Stimulated activated CD8-positive, alpha-beta memory T cell treated with anti-CD3 and anti-CD28 coated beads, Interleukin-7, amount 100 ng/mL, for 1 hour (primary cell): ENCODE measurements around the gene ASPHD1.
A peak's percentile ranks its signal among the peaks of the same experiment; 100 is the strongest.
"Not testable (repeated sequence)": the region's sequence is repeated elsewhere in the genome, so short reads cannot be mapped to it uniquely, and the experiment has no call there.

Experiments used
- DNase-seq, 2 donors: peaks; one replicate each; pipeline ENCODE4 v3.0.0-alpha.2; 2020; ENCODE audit warnings: low read depth in 2 of 2

Gene ASPHD1

DNA sequence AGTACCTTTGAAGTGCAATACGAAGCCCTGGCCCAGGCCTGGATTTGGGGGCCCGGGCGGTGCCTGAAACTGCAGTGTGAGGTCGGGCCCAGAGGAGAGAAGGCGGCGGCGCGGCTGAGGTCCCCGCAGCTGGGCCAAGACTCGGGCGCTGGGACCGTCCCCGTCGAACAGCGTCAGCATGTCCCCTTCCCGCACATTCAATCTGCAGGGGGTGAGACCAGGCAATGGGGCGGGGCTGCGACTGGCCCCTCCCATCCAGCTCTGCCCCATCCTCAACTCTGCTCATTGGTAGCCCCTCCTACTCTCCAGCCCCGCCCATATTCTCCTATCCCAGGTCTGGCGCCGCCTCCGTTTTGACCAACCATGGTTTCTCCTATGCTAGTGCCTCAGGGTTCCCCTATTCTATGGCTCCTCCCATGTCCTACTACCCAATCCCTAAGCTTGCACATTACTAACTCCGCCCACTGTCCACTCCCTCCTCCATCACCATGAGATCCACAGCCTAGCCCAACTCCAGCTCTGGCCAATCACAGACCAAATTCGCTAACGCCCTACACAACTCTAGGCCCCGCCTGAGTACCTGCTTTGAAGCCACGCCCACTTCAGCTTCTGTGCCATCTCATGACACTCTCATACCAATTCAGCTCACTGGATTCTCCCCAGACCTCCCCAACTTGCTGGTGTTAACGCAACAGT is 22.9 kb upstream of the ASPHD1 start:
- DNase-seq = no peak

DNA sequence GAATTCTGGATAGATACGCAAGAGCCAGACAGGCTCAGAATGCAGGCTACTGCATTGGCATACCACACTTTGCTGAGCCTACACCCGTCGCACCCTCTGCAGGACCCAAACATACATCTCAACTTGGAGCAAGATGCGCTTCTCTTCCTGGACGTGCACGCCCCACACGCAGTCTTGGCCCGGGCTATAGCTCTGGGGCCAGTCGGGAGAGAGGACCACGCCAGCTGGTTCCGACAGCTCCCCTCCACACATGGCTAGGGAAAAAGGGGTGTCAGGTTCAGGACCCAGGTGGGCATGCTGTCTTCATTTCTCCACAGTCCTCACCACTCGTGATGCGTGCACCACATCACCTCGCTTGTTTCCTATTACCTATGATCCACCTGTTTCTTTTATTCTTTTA is 22.1 kb upstream of the ASPHD1 start:
- no peak for DNase-seq

DNA sequence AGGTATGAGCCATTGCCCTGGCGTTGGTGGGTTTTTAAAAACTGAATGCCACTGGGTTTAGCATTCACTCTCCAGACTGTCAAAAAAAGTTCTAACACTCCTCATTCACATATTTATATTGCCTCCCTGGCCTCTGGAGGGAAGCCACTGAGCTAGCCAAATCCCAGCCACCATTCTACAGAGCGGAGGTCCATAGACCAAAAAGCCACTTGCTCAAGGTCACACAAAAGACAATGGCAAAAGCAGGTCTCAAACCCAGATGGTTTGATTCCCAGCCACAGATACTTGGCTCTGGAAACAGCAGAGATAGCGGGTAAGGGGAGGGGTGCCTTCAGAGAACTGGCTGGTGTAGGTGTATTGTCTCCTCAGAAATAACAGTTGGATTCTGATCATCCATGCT is 19.2 kb upstream of the ASPHD1 start:
- DNase-seq = no peak

DNA sequence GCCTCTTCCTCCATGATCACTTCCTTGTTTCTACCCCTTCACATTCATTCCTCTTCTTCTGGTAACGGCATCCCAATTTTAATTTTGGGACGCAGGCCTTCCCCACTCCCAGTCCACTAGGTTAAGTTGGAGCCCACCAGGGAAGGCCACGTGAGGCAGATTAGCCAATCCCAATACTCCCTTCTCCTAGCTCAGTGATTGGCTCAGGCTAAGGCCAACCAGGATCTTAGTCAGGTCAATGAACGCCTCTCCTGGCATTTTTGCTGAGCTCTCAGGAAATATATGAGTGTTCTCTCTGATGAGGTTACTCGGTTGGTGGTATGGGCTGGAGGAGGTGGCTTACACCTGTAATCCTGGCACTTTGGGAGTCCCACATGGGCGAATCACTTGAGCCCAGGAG is 16.3 kb upstream of the ASPHD1 start:
- DNase-seq = no peak

DNA sequence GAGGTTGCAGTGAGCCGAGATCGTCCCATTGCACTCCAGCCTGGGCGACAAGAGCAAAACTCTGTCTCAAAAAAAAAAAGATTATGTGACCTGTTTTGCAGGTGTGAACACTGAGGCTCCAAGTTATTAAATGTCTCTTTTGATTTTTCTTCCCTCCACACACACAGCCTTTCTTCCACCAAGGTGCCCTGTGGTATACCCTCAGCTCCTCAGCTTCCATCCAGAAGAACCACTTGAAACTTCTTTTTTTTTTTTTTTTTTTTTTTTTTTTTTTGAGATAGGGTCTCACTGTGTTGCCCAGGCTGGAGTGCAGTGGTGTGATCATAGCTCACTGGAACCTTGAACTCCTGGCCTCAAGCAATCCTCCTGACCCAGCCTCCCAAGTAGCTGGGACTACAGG is 10.9 kb upstream of the ASPHD1 start:
- not testable (repeated sequence) for DNase-seq

DNA sequence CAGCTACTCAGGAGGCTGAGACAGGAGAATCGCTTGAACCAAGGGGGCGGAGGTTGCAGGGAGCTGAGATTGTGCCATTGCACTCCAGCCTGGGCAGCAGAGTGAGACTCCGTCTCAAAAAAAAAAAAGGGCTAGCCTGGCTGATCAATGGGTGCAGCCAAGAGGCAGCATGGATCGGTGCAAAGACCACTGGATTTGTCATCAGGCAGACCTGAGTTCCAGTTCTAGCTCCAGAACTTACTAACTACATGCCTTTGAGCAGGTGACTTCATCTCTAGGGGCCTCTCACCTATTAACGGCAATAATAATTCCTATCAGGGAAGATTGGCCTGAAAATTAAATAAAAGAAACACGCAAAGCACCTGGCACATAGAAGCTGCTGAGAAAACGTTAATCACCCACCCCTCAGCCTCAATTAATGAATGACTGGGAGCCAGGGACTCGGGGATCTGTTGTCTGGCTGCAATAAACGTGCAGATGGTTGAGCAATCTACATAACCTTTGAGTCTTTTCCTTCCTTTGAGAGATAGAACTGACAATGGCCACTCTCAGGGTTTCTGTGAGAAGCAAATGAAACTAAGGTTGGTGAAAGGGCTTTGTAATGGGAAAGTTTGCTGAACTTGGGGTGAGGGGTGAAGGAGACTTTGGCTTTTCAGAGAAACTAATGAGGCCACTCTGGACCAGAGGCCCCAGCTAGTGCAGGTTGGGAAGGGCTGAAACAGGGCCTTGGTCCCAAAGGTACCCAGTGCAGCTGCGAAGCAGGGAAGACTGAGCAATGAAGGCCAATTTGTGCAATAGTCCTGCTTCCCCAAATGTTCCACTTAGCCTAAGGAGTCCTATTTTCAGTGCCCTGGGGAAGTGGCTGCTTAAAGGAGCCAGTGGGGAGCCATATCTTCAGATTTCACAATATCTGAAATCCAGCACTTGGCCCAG is 8.5 kb upstream of the ASPHD1 start:
- no peak for DNase-seq

DNA sequence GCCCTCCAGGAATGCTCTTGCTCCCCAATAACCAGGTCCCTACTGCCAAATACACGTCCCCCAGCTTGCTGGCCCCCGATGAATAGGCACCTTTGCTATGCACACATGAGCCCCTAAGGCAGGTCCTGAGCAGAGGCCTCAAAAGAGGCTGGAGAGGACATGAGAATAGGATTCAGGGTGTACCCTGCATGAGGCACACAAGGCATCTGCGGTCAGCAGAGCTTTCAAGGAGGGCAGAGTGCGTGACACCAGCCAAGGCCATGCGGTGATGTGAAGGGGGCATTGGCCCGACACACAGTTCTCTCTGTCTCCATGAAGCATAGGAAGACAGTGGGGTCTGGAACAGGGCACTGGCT is 7.9 kb upstream of the ASPHD1 start:
- no peak for DNase-seq

DNA sequence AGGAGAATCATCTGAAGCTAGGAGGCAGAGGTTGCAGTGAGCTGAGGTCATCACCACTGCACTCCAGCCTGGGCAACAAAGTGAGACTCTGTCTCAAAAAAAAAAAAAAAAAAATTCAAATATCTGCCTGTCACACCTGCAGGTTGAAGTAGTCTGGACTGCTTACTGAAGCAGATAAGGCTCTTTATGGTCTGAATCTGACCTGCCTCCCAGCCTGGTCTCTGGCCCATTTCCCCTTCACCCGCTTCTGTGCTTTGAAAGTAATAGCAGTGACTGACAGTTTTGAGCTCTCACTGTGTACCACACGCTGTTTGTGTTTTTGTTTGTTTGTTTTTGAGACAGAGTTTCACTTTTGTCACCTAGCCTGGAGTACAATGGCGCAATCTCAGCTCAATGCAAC is 6.7 kb upstream of the ASPHD1 start:
- no peak for DNase-seq

DNA sequence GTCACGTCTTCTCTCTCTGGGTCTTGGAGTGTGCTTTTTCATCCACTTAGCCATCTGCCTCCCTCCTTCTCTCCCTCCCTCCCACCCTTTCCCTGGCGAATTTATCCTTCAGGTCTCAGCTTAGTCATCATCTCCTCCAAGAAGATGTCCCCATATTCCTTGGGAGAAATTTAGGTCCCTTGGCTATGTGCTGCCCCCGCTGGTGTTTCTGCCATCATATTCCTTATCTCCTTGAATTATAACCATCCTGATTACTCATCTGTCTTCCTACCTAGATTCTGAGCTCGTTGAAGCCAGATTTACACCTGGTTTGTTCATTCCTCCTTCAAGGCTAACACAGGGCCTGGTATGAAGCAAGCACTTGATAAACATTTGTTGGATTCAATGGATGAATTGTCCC is 5.9 kb upstream of the ASPHD1 start:
- DNase-seq = no peak

DNA sequence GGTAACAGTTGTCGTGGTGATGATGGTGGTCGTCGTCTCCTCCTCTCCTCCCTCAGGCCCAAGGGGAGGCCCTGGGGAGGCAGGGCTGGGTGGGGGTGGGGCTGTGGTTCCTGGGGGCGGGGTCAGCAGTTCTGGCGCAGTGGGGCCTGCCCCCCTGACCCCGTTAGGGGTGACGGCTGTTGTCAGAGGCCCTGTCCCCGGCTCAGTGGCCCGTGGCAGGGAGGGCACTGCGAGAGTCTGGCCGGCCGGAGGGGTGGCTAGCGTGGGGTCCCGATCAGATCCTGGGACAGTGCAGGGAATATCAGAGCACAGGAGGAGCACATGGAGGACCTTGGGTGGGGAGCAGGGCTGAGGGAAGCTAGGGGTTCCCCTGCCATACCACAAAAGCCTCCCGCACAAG is 3.4 kb upstream of the ASPHD1 start:
- DNase-seq = no peak

DNA sequence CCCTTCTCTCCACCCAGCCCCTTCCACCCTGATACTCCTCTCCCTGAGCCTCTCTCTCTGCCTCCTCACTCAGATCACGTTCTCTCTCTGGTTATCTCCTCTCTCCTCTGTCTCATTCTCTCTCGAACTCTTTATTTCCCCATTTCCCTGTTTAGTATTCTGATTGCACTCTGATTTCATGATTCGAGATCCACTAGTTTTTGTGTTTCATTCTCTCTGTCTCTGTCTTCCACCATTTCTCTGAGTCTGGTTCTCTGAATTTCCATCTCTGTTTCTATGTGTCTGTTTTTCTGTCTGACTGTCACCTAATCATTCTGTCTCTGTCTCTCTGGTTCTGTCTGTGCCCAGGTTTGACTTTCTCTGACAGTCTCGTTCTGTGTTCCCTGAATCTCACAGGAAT is 3.0 kb upstream of the ASPHD1 start:
- no peak for DNase-seq

DNA sequence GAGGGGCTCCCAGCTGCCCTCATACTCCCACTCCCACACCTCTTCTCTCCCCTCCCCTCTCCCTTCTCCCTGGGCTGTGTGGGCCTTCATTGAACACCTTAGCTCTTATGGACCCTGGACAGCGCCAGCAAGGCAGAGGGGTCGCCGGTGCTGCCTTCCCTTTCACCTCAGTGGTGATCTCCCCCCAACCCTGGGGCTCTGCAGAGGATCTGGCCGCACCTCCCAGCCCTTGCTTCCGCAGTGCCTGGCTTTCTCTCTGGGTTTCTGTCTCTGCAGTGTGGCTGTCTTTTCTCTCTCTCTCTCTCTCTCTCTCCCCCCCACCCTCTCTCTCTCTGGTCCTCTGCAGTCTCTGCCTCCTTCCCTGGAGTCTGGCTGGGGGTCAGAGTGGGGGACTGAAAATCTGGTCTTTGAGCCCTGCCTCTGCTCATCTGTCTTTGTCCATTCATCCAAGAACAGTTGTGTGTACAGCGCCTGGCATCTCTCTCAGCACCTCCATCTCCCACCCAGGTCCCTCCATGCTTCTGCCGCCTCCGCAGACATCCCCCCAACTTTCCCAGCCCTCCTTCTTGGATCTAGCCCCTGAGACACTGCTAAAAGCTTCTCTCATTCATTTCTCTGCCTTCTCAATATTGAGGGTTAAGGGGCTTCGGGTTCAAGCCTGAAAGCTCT is 2.0 kb upstream of the ASPHD1 start:
- DNase-seq = no peak

DNA sequence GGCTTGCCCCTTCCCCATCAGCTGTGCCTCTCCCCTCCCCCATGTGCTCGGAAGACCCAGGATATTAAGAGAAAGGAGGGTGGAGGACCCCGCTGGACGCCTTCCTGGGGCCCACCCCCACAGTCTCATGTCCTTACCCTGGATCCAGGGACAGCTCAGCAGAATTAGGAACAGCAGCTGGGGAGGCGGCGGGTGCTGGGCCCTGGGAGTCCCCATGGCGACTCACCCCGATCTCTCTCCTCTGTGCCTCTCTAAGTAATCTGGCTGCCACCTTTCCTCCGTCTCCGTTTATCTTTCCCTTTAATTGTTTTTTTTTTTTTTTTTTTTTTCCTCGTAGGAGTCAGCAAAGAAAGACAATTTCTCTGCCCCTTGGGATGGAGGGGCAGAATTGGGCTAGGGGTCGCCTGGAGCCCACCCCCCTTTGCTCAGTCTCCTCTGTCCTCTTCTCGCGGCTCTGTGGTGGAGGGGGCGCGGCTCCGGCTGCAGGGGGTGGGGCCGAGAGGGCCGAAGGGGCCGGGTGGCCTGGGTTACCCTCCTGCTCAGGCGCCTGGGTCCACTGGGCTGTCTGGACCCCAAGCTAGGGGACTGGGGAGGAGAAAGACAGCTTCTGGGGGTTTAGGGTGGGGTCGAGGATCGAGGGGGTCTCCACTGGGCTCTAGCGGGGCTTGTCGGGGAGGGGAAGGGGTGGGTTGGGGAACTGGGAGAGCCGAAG is 1.3 kb upstream of the ASPHD1 start:
- DNase-seq = no peak

DNA sequence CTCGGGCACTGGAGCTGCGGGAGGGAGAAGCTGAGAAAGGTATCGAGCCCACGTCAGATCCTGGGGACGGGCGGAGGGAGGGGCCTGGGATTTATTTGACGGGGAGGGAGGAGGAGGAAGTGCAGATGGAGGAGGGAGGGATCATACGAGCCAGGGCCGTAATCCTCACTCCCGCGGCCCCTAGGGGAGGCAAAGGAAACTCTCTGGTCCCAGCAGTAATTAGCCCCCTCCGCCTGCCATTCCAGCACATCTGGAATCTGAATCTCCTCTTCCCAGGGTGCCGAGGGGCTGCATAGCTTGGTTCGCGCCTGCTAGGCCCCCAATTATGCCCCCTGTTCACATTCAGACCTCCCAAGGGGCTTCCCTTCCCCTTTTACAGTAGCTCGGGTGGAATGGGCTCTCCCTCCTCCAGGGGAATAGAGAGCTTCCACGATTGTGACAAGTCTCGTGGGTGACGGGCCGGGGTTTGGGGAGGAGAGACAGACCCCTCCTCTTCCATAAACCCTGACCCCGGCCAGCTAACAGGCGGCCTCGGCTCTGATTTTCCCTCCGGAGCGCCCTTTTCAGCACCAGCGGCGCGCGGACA is 679 bp upstream of the ASPHD1 start, which contains the start of gene SEZ6L2:
SEZ6L2 (minus strand) TSS at position 35 of the 586 bp plus-strand sequence. CDS start 531 bp downstream, outside the sequence.
- peak; percentile 52 to 57 for DNase-seq

DNA sequence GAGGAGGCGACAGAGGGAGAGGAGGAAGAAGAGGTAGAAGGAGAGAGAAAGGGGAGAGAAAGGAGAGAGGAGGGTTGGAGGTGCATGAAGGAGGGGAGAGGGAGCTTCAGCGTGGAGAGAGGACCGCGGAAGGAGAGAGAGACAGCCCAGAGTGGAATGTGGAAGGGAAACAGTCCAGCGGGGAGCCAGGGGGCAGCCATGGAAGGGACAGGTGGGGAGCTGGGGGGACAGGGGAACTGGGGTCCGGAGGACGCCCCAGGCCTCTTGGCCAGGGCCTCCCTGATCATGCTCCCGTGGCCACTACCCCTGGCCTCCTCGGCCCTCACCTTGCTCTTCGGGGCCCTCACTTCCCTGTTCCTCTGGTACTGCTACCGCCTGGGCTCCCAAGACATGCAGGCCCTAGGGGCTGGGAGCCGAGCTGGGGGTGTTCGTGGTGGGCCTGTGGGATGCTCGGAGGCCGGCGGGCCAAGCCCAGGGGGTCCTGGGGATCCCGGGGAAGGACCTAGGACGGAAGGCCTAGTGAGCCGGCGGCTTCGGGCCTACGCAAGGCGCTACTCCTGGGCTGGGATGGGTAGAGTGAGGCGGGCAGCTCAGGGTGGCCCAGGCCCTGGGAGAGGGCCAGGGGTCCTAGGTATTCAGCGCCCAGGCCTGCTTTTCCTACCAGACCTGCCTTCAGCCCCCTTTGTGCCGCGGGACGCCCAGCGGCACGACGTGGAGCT is 759 bp downstream of the ASPHD1 start:
- no peak for DNase-seq

DNA sequence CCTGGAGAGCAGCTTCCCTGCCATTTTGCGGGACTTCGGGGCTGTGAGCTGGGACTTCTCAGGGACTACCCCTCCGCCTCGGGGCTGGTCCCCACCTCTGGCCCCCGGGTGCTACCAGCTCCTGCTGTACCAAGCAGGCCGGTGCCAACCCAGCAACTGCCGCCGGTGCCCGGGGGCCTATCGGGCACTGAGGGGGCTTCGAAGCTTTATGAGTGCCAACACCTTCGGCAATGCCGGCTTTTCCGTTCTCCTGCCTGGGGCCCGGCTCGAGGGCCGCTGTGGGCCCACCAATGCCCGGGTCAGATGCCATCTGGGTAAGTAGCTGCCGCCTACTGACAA is 1.3 kb downstream of the ASPHD1 start:
- no peak for DNase-seq

DNA sequence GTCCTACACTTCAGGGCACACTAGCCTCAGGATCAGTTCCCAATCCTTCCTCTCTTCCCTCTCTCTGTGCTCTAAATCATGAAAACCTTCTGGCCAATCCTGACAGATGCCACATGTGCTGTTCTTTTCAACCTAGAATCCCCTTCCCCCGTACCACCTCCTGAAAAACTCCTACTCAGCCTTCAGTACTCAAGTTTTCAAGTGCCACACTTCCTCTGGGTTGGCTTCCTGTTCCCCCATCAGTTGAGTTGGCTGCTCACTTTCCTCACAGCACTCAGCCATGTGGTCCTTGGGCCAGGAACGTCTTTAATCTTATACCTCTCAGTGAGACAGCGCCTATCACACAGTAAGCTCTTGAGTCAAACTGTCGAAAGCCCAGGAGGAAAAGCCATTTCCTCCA is 3.3 kb downstream of the ASPHD1 start:
- no peak for DNase-seq

DNA sequence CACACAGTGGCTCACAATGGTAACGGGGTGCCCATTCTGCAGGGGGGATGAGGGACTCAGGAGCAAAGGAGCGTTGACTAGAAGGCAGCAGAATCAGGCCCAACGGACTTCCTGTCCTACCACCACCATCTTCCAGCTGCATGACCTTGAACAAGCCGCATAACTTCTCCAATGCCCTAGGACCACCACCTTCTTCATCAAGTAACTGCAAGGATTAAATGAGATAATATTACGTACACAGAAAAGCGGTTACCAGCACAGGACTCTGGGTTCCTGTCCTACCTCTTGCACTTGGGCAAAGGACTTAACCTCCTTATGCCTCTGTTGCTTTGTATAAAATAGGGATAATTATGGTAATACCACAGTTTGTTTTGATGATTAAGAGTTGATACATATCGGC is 4.7 kb downstream of the ASPHD1 start:
- no peak for DNase-seq

DNA sequence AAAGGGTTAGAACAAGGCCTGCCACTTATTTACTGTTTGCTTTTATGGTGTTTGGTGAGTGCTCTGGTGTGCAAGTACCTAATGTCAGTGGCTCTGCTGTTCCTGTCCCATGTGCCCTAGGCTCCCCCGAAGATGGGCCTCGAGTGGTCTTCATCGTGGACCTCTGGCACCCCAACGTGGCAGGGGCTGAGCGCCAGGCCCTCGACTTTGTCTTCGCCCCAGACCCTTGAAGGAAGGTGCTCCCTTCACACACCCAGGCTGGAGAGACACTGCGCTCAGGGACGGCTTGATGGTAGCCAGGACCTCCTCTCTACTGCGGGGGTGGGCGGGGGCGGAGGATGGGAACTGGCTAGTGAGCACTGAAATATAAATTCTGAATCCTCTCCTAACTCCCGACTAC is 5.4 kb downstream of the ASPHD1 start:
- DNase-seq = no peak

DNA sequence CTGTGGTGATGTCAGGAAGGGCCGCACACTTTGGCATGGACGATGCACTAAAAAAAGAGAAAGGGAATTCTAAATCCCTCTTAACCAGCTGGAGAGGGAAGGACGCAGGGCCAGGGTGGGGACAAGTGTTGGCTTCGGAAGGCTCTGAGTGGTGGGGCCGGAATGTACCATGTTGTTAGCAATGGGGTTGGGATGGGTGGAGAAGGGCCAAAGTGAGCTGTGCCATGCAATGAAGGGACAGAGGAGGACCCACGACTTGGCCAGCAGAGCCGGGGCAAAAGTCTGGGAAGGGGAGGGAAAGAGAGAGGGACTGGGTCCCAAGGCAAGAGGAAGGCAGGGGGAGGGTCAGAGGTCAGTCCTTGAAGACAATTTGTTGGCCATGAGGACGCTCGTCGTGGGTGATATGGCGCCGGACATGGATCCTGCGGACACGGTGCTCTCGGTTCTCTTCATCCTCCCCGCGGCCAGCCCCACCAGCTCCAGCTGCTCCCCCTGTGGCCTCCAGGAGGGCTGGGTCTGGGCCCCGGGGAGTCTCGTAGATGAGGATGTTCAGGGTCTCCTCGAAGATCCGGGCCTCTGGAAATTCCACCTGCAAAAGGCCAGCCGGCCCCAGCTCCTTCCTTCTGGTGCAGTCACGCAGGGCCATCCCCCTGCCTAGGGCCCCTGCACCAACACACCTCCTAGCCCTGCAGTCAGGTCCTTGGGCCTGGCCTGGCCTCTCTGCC is 6.4 kb downstream of the ASPHD1 start:
- no peak for DNase-seq
